ENCODE results near the gene CCR9.
"Not testable (repeated sequence)": the region's sequence is repeated elsewhere in the genome, so short reads cannot be mapped to it uniquely, and the experiment has no call there.

The CCR9 gene, protein sequence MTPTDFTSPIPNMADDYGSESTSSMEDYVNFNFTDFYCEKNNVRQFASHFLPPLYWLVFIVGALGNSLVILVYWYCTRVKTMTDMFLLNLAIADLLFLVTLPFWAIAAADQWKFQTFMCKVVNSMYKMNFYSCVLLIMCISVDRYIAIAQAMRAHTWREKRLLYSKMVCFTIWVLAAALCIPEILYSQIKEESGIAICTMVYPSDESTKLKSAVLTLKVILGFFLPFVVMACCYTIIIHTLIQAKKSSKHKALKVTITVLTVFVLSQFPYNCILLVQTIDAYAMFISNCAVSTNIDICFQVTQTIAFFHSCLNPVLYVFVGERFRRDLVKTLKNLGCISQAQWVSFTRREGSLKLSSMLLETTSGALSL

GRCh38 chr3:45885979-45886705 is at the start of gene CCR9:
CCR9 (plus strand) TSS chr3:45886543; CDS start chr3:45894934, 8,391 bp downstream.
- no peak for DNase-seq

GRCh38 chr3:45838466-45838865 is 47.9 kb upstream of the CCR9 start:
- DNase-seq, result no peak

GRCh38 chr3:45841420-45841756 is 45.0 kb upstream of the CCR9 start:
- peak; percentile 54 for DNase-seq

DNA sequence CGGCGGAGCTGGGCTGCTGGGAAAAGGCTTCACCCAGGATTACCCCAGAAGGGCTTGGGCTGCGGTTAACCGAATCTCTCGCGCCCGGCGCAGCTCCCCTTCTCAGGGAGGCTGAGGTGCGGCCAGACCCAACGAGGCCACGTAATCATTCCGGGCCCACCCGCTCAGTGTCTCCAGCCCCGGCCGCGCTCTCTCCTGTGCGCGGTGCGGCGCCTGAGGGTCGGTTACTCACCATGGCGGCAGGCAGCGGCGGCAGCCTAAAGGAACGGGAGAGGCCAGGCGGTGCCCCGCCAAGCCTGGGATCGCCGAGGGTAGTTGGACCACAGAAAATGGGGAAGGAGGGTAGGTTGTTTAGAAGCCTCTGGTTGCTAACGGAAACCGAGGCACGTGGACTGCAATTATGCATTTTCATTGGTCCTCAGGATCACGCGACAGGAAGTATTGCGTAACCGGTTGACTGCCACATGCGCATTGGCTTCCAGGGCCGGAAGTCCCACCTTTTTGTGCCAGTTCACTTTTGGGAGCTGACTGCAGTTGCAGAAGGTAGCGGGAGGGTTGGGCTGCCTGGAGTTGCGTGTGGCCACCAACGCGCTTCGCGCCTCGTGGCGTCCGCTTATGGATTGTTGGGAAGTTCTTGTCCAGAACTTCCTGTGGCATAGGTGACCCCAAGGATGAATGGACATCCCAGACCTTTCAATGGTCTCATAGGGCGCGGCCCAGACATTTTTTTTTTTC is 44.4 kb upstream of the CCR9 start, which contains the start of gene LZTFL1:
Gene LZTFL1, minus strand, starts transcription at position 363 of the 735 bp plus-strand sequence. Its CDS starts 128 bp downstream, at position 235.
- DNase-seq, result peak; percentile 95

- DNase-seq, result no peak
Observed at GRCh38 chr3:45842851-45843625, 43.3 kb upstream of the CCR9 start.

- DNase-seq, result no peak
Observed at GRCh38 chr3:45844616-45845015, 41.7 kb upstream of the CCR9 start.

- no peak for DNase-seq
Observed at GRCh38 chr3:45848392-45848791, 38.0 kb upstream of the CCR9 start.

DNA sequence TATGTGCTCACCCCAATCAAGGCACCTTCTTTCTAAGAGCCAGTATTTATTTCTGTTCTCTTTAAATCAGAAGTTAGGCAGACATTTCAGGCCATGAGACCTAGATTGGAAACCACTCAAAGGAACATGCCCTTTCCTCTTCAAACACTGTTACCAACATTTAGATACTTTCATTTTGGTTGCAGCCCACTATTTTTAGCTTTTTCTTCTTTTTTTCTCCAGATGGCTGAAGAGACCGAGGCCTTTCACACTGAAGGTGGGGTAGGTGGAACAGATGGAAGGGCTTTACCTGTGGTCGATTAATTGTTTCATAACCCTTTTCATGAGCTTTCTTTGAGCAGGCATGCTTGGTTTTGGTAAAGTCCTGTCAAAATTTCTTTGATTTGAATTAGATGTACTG is 33.5 kb upstream of the CCR9 start:
- no peak for DNase-seq

GRCh38 chr3:45856323-45856722 is 30.0 kb upstream of the CCR9 start:
- DNase-seq, result not testable (repeated sequence)

DNA sequence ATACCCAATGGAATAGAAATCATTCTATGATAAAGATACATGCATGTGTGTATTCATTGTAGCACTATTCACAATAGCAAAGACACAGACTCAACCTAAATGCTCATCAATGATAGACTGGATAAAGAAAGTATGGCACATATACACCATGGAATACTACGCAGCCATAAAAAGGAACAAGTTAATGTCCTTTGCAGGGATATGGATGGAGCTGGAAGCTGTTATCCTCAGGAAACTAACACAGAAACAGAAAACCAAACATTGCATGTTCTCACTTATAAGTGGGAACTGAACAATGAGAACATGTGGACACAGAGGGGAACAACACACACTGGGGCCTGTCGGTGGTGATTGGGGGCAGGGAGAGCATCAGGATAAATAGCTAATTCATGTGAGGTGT is 29.3 kb upstream of the CCR9 start:
- DNase-seq, result not testable (repeated sequence)

DNA sequence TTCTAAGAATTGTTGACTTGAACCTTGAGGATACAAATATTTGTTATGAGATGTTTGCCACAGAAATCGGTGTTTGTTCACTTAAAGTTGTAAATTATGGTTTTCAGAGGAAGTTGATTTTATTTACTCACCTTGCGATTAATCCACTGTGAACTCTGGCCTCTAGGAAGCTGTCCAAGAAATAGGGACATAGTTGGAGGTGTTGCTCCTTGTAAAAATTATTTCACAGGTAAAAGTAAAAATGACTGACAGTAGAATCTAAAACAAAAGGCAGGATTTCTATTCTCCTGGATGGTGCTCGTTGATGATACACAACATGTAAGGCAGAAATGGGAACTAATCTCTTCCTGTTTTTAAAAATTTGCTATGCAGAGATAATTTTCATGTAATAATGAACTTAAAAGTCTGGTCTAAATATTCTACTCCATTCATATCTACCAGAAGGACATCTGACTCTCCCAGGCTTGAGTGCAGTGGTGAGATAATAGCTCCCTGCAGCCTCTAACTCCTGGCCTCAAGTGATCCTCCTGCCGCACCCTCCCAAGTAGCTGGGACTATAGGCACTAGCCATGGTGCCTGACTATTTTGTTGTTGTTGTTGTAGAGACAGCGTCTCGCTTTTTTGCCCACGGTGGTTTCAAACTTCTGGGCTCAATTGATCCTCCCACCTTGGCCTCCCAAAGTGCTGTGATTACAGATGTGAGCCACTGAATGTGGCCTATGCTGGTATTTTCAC is 27.4 kb upstream of the CCR9 start:
- DNase-seq, result no peak

DNA sequence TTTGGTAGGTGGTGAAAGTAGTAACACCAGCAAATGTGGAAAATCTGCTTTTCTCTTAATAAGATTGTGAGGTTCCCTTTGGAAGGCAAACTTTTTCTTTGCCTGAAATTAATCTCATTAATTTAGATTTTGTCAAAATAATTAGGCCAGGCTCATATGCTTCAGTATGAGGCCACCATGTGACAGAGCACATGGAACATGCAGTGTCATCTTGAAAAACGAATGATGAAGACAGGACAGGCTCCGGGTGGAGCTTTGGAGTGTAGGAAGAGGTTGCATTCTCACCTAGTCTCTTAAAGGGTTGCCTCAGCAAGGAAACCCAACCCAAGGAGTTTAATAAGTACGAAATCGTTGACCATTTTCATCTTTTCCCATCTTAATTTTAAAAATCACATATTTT is 25.9 kb upstream of the CCR9 start:
- no peak for DNase-seq

- no peak for DNase-seq
Observed at GRCh38 chr3:45861043-45861719, 25.2 kb upstream of the CCR9 start.

- no peak for DNase-seq
Observed at GRCh38 chr3:45864760-45865519, 21.4 kb upstream of the CCR9 start.

DNA sequence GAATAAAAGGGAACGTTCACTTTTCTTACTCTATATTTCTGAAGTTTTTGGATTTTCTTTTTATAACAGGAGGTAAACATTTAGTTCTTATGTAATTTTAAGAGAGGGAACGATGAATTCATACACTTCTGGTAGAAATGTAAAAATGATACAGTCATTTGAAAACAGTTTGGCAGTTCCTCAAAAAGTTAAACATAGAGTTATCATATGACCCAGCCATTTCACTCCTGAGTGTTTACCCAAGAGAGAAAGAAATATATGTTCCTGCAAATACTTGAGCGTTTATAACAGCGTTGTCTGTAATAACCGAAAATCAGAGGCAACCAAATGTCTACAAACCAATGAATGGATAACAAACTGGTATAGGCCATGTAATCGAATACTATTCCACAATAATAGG is 20.8 kb upstream of the CCR9 start:
- DNase-seq, result no peak

DNA sequence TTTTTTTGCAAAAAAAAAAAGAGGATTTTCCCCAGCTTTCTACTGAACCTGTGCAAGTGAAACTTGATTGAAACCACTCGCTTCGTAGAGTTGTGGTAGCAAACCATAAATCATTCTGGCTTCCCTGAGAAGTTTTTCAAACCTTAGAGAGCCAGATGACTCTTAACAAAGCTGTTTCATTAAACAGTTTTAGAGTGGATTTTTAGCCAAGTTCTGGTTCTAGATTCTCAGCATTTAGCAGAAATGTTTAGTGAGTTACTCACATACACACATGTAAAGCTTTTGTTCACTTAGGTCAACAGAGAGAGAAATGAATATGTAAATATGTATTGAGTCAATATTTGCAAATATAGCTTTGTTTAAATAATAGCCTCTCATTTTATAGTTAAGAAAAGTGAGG is 18.1 kb upstream of the CCR9 start:
- no peak for DNase-seq

- DNase-seq, result no peak
Observed at GRCh38 chr3:45868650-45869049, 17.7 kb upstream of the CCR9 start.

DNA sequence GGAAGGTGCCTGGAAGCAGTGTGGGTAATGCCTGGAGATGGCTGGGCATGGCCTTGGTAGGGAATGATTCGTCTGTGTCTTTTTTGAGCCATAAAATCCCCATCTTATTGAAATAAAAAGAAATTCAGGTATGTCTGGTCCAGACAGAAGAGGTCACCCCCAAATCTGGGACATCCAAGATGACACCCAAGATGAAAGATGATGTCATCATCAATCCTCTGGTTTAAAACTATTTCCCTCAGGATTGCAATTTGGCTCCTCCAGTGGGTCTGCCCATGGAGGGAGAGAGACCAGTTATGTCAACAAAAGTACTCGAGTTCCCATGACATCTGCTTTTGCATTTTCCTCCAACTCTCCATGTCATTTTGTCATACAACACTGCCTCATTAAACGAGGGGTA is 16.7 kb upstream of the CCR9 start:
- no peak for DNase-seq

DNA sequence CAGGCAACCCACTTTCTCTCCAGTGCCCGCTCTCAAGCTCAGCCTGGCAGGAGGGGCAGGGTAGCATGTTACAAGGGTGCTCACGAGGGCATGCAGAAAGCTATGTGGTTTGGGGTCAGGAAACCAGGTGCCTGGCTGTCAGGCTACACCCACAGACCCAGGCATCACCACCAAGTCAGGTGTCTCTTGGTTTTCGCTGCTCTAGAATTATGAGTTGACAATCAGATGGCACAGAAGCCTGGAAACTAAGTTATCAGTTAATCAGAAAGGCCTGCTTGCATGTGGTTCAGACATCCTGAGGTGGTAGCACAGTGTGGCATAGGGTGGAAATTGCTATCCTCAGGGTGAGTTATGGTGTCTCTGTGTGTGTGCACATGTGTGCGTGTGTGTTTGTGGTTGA is 16.2 kb upstream of the CCR9 start:
- DNase-seq, result no peak

GRCh38 chr3:45871780-45872179 is 14.6 kb upstream of the CCR9 start:
- DNase-seq, result no peak

- no peak for DNase-seq
Observed at GRCh38 chr3:45872569-45872968, 13.8 kb upstream of the CCR9 start.

Measured in right forelimb (tissue), 1 donor.